GM10266 (cell line): ENCODE measurements around the gene DBX2.
"Not testable (repeated sequence)": the region's sequence is repeated elsewhere in the genome, so short reads cannot be mapped to it uniquely, and the experiment has no call there.

ENCODE experiments used
- DNase-seq: peaks from one replicate; pipeline ENCODE4 v3.0.0; 2012; ENCODE audit errors: extremely low spot score
- TF ChIP-seq, protein P1 (sequence below): IDR thresholded peaks from 2 replicates; pipeline ENCODE4 v1.5.1; 2012; ENCODE audit warnings: mild to moderate bottlenecking, low read depth; ENCODE audit not compliant: control insufficient read depth, insufficient read depth; ENCODE audit errors: missing control alignments

The DBX2 gene

DNA sequence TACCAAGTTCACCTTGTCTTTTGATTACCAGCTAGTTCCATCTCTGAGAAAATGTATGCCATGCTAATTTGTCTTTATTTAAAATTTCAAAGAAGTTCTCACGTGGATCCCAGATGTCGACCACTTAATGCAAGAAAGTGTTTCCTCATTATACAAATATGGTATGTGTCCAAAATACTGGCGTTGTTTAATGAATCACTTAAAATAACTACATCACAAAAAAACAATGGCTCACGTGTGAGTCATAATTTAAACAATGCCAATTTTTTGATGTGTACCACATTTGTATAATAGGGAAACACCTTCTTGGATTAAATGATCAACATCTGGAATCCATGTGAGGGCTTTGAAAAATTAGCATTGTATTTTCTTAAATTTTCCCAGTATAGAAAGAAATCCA is 40.8 kb downstream of the DBX2 start:
- DNase-seq, result no peak
- TF ChIP-seq, protein P1, sequence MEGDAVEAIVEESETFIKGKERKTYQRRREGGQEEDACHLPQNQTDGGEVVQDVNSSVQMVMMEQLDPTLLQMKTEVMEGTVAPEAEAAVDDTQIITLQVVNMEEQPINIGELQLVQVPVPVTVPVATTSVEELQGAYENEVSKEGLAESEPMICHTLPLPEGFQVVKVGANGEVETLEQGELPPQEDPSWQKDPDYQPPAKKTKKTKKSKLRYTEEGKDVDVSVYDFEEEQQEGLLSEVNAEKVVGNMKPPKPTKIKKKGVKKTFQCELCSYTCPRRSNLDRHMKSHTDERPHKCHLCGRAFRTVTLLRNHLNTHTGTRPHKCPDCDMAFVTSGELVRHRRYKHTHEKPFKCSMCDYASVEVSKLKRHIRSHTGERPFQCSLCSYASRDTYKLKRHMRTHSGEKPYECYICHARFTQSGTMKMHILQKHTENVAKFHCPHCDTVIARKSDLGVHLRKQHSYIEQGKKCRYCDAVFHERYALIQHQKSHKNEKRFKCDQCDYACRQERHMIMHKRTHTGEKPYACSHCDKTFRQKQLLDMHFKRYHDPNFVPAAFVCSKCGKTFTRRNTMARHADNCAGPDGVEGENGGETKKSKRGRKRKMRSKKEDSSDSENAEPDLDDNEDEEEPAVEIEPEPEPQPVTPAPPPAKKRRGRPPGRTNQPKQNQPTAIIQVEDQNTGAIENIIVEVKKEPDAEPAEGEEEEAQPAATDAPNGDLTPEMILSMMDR, result no peak

DNA sequence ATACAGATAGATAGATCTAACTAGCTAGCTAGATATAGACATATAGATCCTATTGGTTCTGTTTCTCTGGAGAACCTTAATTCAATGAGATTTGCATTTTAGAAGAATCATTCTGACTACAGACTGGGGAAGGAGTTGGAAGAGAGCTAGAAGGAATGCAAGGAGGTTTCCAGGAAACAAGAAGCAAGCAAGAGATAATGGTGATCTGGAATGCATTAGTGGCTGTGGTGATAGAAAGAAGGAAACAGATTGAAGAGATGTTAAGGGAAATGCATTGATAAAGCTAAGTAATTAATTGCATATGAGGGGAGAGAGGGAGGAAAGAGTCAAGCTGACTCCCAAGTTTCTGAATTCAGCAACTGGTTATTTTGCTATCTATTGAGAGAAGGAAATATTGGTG is 42.7 kb downstream of the DBX2 start:
- no peak for DNase-seq
- TF ChIP-seq, protein P1, result no peak

DNA sequence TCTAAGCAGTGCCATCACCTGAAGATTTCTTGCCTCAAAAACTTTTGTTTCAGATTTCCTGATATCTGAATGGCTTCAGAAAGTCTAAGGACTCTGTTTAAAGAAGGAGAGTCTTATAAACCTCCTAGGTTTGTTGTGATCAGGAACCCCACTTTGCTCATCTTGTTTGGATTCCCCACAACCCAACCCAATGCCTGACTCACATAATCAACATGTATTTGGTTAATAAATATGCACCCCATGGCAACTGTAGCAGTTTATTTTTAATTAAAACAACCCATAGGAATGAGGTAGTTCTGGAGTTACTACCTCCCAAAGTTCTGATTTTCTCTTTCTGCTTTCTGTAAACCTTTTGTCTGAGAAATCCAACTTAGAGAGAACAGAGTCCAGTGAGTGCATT is 51.5 kb downstream of the DBX2 start:
- DNase-seq, result no peak
- TF ChIP-seq, protein P1, result no peak

DNA sequence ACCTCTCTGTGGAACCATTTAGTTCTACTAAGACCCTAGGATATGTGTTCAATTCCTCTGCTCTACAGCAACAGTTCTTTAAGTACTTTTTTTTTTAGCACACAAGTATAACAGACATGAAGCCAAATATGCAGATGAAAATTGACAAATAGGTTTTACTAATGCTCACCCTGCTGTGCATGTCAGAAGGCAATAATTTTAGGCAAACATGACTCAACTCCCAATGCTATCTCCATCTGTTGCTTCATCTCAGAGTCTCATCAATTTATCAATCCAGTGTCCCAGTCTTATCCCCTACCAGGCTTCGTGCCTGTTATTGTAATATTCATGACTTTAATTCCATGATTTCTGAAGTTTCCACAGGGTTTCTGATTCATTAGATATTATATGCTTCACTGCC is 57.7 kb downstream of the DBX2 start:
- DNase-seq, result no peak
- TF ChIP-seq, protein P1, result no peak

DNA sequence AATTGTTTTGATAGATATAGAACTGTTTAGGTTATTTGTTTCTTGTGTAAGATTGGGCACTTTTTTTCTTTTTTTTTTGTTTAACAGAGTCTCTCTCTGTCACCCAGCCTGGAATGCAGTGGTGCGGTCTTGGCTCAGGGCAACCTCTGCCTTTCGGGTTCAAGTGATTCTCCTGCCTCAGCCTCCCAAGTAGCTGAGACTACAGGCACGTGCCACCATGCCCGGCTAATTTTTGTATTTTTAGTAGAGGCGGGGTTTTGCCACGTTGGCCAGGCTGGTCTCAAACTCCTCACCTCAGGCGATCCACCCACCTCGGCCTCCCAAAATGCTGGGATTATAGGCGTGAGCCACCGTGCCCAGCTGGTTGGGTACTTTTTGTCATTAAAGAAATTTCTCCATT is 66.0 kb downstream of the DBX2 start:
- DNase-seq, result not testable (repeated sequence)

DNA sequence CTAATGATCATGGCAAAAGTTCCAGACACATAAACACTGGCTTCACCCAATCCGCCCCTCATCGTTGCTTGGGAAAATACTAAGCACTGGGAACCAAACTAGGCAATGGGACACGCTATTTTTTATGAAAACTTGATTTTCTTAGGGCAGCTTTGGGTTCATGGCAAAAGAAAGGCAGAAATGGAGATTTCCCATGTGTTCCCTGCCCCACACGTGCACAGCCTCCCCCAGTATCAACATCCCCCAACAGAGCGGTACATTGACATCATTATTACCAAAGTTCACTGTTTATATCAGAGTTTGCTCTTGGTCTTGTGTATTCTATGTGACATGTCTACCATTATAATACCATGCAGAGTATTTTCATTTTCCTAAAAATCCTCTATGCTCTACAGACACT is 71.0 kb downstream of the DBX2 start:
- TF ChIP-seq, protein P1, result no peak
- no peak for DNase-seq

DNA sequence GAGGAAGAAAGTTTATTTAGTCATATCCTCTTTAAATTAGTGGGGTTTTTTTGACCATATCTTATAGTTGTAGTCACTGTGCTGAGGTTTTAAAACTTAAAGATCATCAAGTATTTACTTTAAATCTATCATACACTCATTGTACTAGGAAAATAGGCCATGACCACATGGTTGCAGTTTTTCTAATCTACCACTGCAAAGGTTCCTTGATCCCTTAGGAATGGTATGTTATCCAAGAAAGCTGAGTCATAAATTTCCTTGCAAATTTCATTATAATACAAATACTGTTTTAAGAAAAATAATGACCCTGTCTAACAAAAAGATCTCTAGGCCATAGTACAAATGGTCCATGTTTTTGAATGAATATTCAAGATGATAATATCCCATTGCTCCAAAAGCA is 74.7 kb downstream of the DBX2 start:
- DNase-seq, result no peak
- TF ChIP-seq, protein P1, result no peak

DNA sequence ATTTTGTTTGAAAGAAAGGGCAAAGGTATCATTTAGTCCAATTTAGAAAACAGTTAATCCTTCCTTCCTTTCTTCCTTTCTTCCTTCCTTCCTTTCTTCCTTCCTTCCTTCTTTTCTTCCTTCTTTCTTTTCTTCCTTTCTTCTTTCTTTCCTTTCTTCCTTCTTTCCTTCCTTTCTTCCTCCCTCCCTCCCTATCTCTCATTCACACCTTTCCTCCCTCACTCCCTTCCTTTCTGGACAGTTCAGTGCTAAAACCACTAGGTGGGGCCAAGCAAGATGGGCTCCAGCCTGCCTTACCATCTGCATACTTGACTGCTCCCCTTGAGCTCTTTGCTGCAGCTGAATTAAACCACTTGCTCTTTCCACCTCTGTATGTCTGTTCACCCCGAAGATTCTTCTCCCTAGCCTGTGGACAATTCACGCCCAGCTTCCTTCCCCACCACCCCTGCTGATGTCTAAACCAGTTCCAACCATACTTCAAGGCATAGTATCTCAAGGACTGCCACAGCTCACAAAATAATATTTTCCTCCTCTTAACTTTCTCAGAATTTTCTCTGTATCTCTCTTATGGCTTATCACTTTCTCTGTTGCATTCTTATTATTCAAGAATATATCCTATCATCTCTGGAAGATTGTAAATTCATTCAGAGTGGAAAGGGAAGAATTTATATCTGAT is 78.0 kb downstream of the DBX2 start:
- TF ChIP-seq, protein P1, result peak; percentile 52
- peak; percentile 25 for DNase-seq
